IMR-90 (cell line): Measurements from ENCODE around the gene RPL37. TPM values are rescaled to one million over a fixed set of nuclear protein-coding genes. Genes with fewer than 3 reads are reported as not detected.

Experiments
- ATAC-seq: fragments of 200-7000 bp; cut with Tn5 transposase; 2 replicates; pipeline ENCODE4 v1.9.1; 2020; ENCODE audit warnings: low read depth, mild to moderate bottlenecking, moderate library complexity
- BruUV-seq: library from RNA; stranded (reverse); fragments of 400-500 nt; replicated peaks from 2 replicates; lab custom pipeline; 2021; lab: Mats Ljungman, UMichigan
- CTCF ChIA-PET: fragments of 300-600 bp; formaldehyde crosslinking; extraction: SDS; loops from one replicate; lab custom pipeline; 2021; ENCODE audit warnings: antibody characterized with exemption; lab: Yijun Ruan, JAX
- POLR2A ChIA-PET: fragments of 300-600 bp; sonication (Branson Sonifier 250); formaldehyde crosslinking; loops from one replicate; lab custom pipeline; 2022; ENCODE audit warnings: antibody characterized with exemption; ENCODE audit not compliant: unreplicated experiment; lab: Charles Lee
- DNase-seq: peaks from one replicate; pipeline ENCODE4 v3.0.0; 2013
- H2AFZ ChIP-seq: replicated peaks from 2 replicates; pipeline ENCODE3; 2013; ENCODE audit warnings: low read length, mild to moderate bottlenecking; ENCODE audit not compliant: poor library complexity
- H2AK5ac ChIP-seq: 2 replicates; pipeline ENCODE4 v1.6.1; 2013; ENCODE audit warnings: low read depth, low read length, inconsistent platforms
- H2AK9ac ChIP-seq: replicated peaks from 2 replicates; pipeline ENCODE3; 2013; ENCODE audit warnings: mild to moderate bottlenecking, low read depth, low read length, moderate library complexity; ENCODE audit not compliant: poor library complexity
- H2BK120ac ChIP-seq: 2 replicates; pipeline ENCODE4 v1.6.1; 2013; ENCODE audit warnings: low read depth, low read length, inconsistent platforms
- H2BK15ac ChIP-seq: 3 replicates; pipeline ENCODE4 v1.6.1; 2013; ENCODE audit warnings: low read depth, low read length, inconsistent platforms
- H2BK20ac ChIP-seq: 2 replicates; pipeline ENCODE4 v1.6.1; 2013; ENCODE audit warnings: low read depth, mild to moderate bottlenecking, inconsistent platforms, low read length, moderate library complexity
- H2BK5ac ChIP-seq: 2 replicates; pipeline ENCODE4 v1.6.1; 2013; ENCODE audit warnings: mild to moderate bottlenecking, low read depth, low read length, inconsistent platforms; ENCODE audit not compliant: poor library complexity, severe bottlenecking
- H3K14ac ChIP-seq: replicated peaks from 2 replicates; pipeline ENCODE4 v1.6.1; 2013; ENCODE audit warnings: low read depth, low read length, inconsistent platforms
- H3K18ac ChIP-seq: 2 replicates; pipeline ENCODE4 v1.6.1; 2013; ENCODE audit warnings: low read depth, low read length, control low read depth
- H3K23ac ChIP-seq: 2 replicates; pipeline ENCODE4 v1.6.1; 2013; ENCODE audit warnings: low read depth, low read length, inconsistent platforms
- H3K27ac ChIP-seq: 2 replicates; pipeline ENCODE4 v1.5.1; 2013; ENCODE audit warnings: mild to moderate bottlenecking, control low read depth, low read length; ENCODE audit not compliant: insufficient read depth
- H3K27me3 ChIP-seq: 2 replicates; pipeline ENCODE4 v1.6.1; 2013; ENCODE audit warnings: low read length; ENCODE audit not compliant: control insufficient read depth, insufficient read depth
- H3K36me3 ChIP-seq: 2 replicates; pipeline ENCODE4 v1.6.1; 2013; ENCODE audit warnings: low read length, mixed read lengths; ENCODE audit not compliant: control insufficient read depth, insufficient read depth
- H3K4ac ChIP-seq: 2 replicates; pipeline ENCODE4 v1.6.1; 2013; ENCODE audit warnings: low read depth, low read length, inconsistent platforms
- H3K4me1 ChIP-seq: 2 replicates; pipeline ENCODE4 v1.6.1; 2013; ENCODE audit warnings: low read length, mixed read lengths; ENCODE audit not compliant: control insufficient read depth, insufficient read depth
- H3K4me2 ChIP-seq: 2 replicates; pipeline ENCODE4 v1.6.1; 2013; ENCODE audit warnings: low read depth, mild to moderate bottlenecking, control low read depth, low read length, moderate library complexity
- H3K4me3 ChIP-seq: 2 replicates; pipeline ENCODE4 v1.5.1; 2013; ENCODE audit warnings: low read depth, mild to moderate bottlenecking, control low read depth, low read length, moderate library complexity; ENCODE audit not compliant: insufficient read depth
- H3K56ac ChIP-seq: 2 replicates; pipeline ENCODE4 v1.6.1; 2013; ENCODE audit warnings: low read length, inconsistent platforms; ENCODE audit not compliant: insufficient read depth; ENCODE audit errors: extremely low read depth
- H3K79me1 ChIP-seq, 2 experiments: 2 replicates each; pipeline ENCODE4 v1.6.1; 2013; ENCODE audit warnings: low read length in 2 of 2, inconsistent platforms in 1 of 2, low read depth in 1 of 2
- H3K9ac ChIP-seq: 2 replicates; pipeline ENCODE4 v1.6.1; 2013; ENCODE audit warnings: low read depth, low read length, control low read depth
- H3K9me1 ChIP-seq: 2 replicates; pipeline ENCODE4 v1.6.1; 2013; ENCODE audit warnings: low read length, inconsistent platforms; ENCODE audit not compliant: insufficient read depth
- H3K9me3 ChIP-seq: 2 replicates; pipeline ENCODE4 v1.6.1; 2013; ENCODE audit warnings: low read length; ENCODE audit not compliant: control insufficient read depth, insufficient read depth
- H4K20me1 ChIP-seq: 2 replicates; pipeline ENCODE4 v1.6.1; 2013; ENCODE audit warnings: low read length, inconsistent platforms; ENCODE audit not compliant: insufficient read depth
- H4K5ac ChIP-seq: 2 replicates; pipeline ENCODE4 v1.6.1; 2013; ENCODE audit warnings: mild to moderate bottlenecking, low read depth, low read length, control low read depth
- H4K8ac ChIP-seq, 2 experiments: 2 replicates each; pipeline ENCODE4 v1.6.1; 2013; ENCODE audit warnings: low read depth in 2 of 2, low read length in 2 of 2, control low read depth in 1 of 2, inconsistent platforms in 1 of 2
- H4K91ac ChIP-seq: 2 replicates; pipeline ENCODE4 v1.6.1; 2013; ENCODE audit warnings: low read depth, low read length, inconsistent platforms; ENCODE audit not compliant: insufficient read depth
- BHLHE40 ChIP-seq: fragments of 150-350 bp; IDR thresholded peaks from 2 replicates; pipeline ENCODE4 v1.6.1; 2016; ENCODE audit warnings: mild to moderate bottlenecking, low read depth, low read length
- CTCF ChIP-seq: conservative IDR thresholded peaks from 2 replicates; pipeline ENCODE4 v1.5.1; 2012; ENCODE audit warnings: mild to moderate bottlenecking, low read depth, low read length, improper control_type of control experiment
- MAFK ChIP-seq: IDR thresholded peaks from 2 replicates; pipeline ENCODE4 v1.6.1; 2012; ENCODE audit warnings: low read depth, low read length, improper control_type of control experiment
- MAZ ChIP-seq: IDR thresholded peaks from 2 replicates; pipeline ENCODE4 v1.6.1; 2012; ENCODE audit warnings: low read depth, mild to moderate bottlenecking, low read length, improper control_type of control experiment, moderate library complexity, borderline replicate concordance
- NFE2L2 ChIP-seq: fragments of 150-350 bp; IDR thresholded peaks from 2 replicates; pipeline ENCODE4 v1.6.1; 2016; ENCODE audit warnings: low read depth, mild to moderate bottlenecking, low read length
- RAD21 ChIP-seq: IDR thresholded peaks from 2 replicates; pipeline ENCODE4 v1.6.1; 2012; ENCODE audit warnings: low read length, improper control_type of control experiment
- RFX5 ChIP-seq: IDR thresholded peaks from 2 replicates; pipeline ENCODE4 v1.8.0; 2012; ENCODE audit warnings: low read depth, mild to moderate bottlenecking, low read length, moderate library complexity
- whole genome bisulfite sequencing, 2 experiments: methylation state at CpG; one replicate each; pipeline versions ENCODE4 v1.1.5 to v1.1.7; 2013; ENCODE audit warnings: missing lambda C conversion rate in 2 of 2; ENCODE audit not compliant: insufficient read length in 1 of 2; ENCODE audit errors: extremely low coverage in 2 of 2; 5-methylcytosine and 5-hydroxymethylcytosine counted together
- dilution Hi-C: fragments of 300-500 bp; cut with HindIII; formaldehyde crosslinking; loops from one replicate; pipeline ENCODE4 v1.14.3; 2018; ENCODE audit warnings: low sequenced_read_pairs; ENCODE audit not compliant: unreplicated experiment
- in situ Hi-C: fragments of 300-500 bp; cut with MboI; formaldehyde crosslinking; loops from 3 replicates; pipeline ENCODE4 v1.14.3; 2019; ENCODE audit warnings: low sequenced_read_pairs, inconsistent platforms, mixed read lengths
- intact Hi-C: fragments of 100-400 bp; cut with micrococcal nuclease; formaldehyde crosslinking; loops from 2 replicates; pipeline ENCODE4 v1.10.0; 2022
- polyA plus RNA-seq, 3 experiments: library from polyadenylated mRNA; depleted of rRNA; stranded (reverse); fragments of >200 nt; gene quantifications; 2 replicates each; pipeline ENCODE4 v1.2.3, GENCODE V29; 2012; ENCODE audit warnings: low replicate concordance in 1 of 3
- total RNA-seq: library from RNA; depleted of rRNA; stranded (reverse); fragments of >200 nt; gene quantifications from 2 replicates; pipeline ENCODE4 v1.2.3, GENCODE V29; 2012
- TF ChIP-seq, protein P1 (sequence below): fragments of 150-350 bp; IDR thresholded peaks from 2 replicates; pipeline ENCODE4 v1.6.1; 2017; ENCODE audit warnings: mild to moderate bottlenecking, antibody characterized with exemption, low read length, low read depth
- TF ChIP-seq, protein P2 (sequence below): fragments of 150-350 bp; IDR thresholded peaks from 2 replicates; pipeline ENCODE4 v1.6.1; 2016; ENCODE audit warnings: low read depth, mild to moderate bottlenecking, low read length, moderate library complexity, borderline replicate concordance

The RPL37 gene
- total and polyA plus RNA-seq, 2 of the 4 experiments (the other 2 are of a cell fraction), result 35.3 to 294 TPM

DNA sequence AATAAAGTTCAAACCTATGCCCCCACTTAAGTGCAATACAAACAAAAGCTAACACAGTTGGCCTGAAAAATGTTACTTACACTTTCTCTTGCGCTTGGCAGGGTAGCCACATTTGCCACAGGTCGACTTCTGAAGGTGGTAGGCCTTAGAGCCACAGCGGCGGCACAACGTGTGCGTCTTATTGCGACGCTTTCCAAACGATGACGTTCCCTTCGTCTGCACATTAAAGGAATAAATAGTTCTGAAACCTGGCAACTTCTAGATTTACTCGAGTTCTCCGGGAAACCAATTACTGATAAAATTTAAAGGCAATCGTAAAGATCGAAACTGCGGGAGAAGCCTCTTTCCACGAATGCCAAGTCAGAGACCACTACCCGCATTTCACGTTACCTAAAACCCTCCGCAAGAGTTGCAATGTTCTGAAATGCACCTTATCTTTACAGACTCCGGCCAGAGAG is 602 bp downstream of the RPL37 start:
- H3K18ac ChIP-seq, result peak overlapping the region; percentile 20
- in situ Hi-C loops, result no loop called here
- H3K14ac ChIP-seq, result peak overlapping the region; percentile 97
- TF ChIP-seq MAZ (no peak), CTCF (no peak), NFE2L2 (no peak), RAD21 (no peak), MAFK (no peak), BHLHE40 (no peak), RFX5 (no peak)
- TF ChIP-seq, protein P1, sequence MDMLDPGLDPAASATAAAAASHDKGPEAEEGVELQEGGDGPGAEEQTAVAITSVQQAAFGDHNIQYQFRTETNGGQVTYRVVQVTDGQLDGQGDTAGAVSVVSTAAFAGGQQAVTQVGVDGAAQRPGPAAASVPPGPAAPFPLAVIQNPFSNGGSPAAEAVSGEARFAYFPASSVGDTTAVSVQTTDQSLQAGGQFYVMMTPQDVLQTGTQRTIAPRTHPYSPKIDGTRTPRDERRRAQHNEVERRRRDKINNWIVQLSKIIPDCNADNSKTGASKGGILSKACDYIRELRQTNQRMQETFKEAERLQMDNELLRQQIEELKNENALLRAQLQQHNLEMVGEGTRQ, result no peak
- TF ChIP-seq, protein P2, sequence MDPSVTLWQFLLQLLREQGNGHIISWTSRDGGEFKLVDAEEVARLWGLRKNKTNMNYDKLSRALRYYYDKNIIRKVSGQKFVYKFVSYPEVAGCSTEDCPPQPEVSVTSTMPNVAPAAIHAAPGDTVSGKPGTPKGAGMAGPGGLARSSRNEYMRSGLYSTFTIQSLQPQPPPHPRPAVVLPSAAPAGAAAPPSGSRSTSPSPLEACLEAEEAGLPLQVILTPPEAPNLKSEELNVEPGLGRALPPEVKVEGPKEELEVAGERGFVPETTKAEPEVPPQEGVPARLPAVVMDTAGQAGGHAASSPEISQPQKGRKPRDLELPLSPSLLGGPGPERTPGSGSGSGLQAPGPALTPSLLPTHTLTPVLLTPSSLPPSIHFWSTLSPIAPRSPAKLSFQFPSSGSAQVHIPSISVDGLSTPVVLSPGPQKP, result no peak
- no peak overlapping the region for H2BK20ac ChIP-seq
- peak overlapping the region; percentile 100 for H2AFZ ChIP-seq
- H3K4ac ChIP-seq, result peak overlapping the region; percentile 97
- ATAC-seq (no peak), DNase-seq (peak; percentile 33)
- H2AK5ac ChIP-seq, result peak overlapping the region; percentile 97
- ChIA-PET CTCF (no interaction called here), POLR2A (interaction anchor here (0.6 kb wide), 1 partner anchor 146 kb away, joined by 3 read pairs; no protein-coding TSS in a partner anchor)
- peak overlapping the region; percentile 95 for H3K23ac ChIP-seq
- peaks cover 55% of the 10 kb centered on the region for H4K20me1 ChIP-seq
- no peaks in the 10 kb centered on the region for H3K27me3 ChIP-seq
- H4K5ac ChIP-seq, result peak overlapping the region; percentile 80
- H3K56ac ChIP-seq, result peak overlapping the region; percentile 98
- intact Hi-C loops, result loop anchor here (2.0 to 5.0 kb wide), 2 partner anchors 80 to 1412 kb away; partner anchors contain the start of genes DAB2 and TTC33
- H3K36me3 ChIP-seq, result peaks cover 42% of the 10 kb centered on the region
- BruUV-seq, result TSS peak; percentile 75
- H2BK15ac ChIP-seq, result 0 out of 3 replicates have a peak overlapping the region, but pooled peaks have one; percentile 6
- H3K79me1 ChIP-seq, result peaks cover 13 to 61% of the 10 kb centered on the region in 2 experiments
- no peaks in the 10 kb centered on the region for H3K9me3 ChIP-seq
- 0% methylated on average over 11 of the region's 21 CpGs; no CpG with 5 or more reads in 1 of the 2 experiments for WGBS, 2 experiments
- peak overlapping the region; percentile 75 for H4K91ac ChIP-seq
- dilution Hi-C loops, result no loop called here
- H2BK5ac ChIP-seq, result peak overlapping the region; percentile 89
- H3K9me1 ChIP-seq, result 0 out of 2 replicates have a peak, but pooled peaks cover 2% of the 10 kb centered on the region
- peak overlapping the region; percentile 98 for H3K4me2 ChIP-seq
- peak overlapping the region; percentile 84 to 91 for H4K8ac ChIP-seq
- H3K4me3 ChIP-seq, result peak overlapping the region; percentile 74
- peak overlapping the region; percentile 95 for H3K9ac ChIP-seq
- H3K27ac ChIP-seq, result peak overlapping the region; percentile 78
- peaks cover 2% of the 10 kb centered on the region; the same call in 1 of the 2 replicates for H3K4me1 ChIP-seq
- peak overlapping the region; percentile 97 for H2AK9ac ChIP-seq
- H2BK120ac ChIP-seq, result peak overlapping the region; percentile 40; the same call in 1 of the 2 replicates
